GM12878 (cell line): ENCODE measurements around the gene ASIP.
"Not testable (repeated sequence)": the region's sequence is repeated elsewhere in the genome, so short reads cannot be mapped to it uniquely, and the experiment has no call there.

Experiments
- CTCF ChIP-seq, 3 experiments: IDR thresholded peaks in 2 of 3; conservative IDR thresholded peaks in 1 of 3; 2 replicates each; pipeline ENCODE4 v1.5.1; 2011; ENCODE audit warnings: low read depth in 3 of 3, low read length in 3 of 3, mild to moderate bottlenecking in 3 of 3, control low read depth in 2 of 3, moderate library complexity in 2 of 3, inconsistent platforms in 1 of 3, mixed read lengths in 1 of 3; ENCODE audit not compliant: control insufficient read depth in 2 of 3, insufficient read depth in 1 of 3; ENCODE audit errors: extremely low read depth in 1 of 3
- IKZF2 ChIP-seq, 2 experiments: fragments of 450-650 bp; IDR thresholded peaks; 2 replicates each; pipeline ENCODE4 v1.6.1; 2017; ENCODE audit warnings: mild to moderate bottlenecking in 2 of 2, moderate library complexity in 2 of 2
- MTA3 ChIP-seq: IDR thresholded peaks from 2 replicates; pipeline ENCODE4 v1.6.1; 2012; ENCODE audit warnings: low read length, inconsistent platforms, borderline replicate concordance
- NRF1 ChIP-seq: conservative IDR thresholded peaks from 2 replicates; pipeline ENCODE4 v1.6.1; 2011; ENCODE audit warnings: mild to moderate bottlenecking, low read depth, low read length, improper control_type of control experiment
- POLR2AphosphoS2 ChIP-seq: IDR thresholded peaks from 2 replicates; pipeline ENCODE4 v1.6.1; 2011; ENCODE audit warnings: low read depth, mild to moderate bottlenecking, low read length, improper control_type of control experiment, moderate library complexity
- REST ChIP-seq: IDR thresholded peaks from 2 replicates; pipeline ENCODE4 v1.6.1; 2012; ENCODE audit warnings: mild to moderate bottlenecking, low read depth, low read length
- RFX5 ChIP-seq: IDR thresholded peaks from 2 replicates; pipeline ENCODE4 v1.6.1; 2011; ENCODE audit warnings: low read depth, low read length, improper control_type of control experiment
- ZNF217 ChIP-seq: fragments of 450-650 bp; IDR thresholded peaks from 2 replicates; pipeline ENCODE4 v1.6.1; 2017; ENCODE audit warnings: antibody characterized with exemption, mild to moderate bottlenecking

DNA sequence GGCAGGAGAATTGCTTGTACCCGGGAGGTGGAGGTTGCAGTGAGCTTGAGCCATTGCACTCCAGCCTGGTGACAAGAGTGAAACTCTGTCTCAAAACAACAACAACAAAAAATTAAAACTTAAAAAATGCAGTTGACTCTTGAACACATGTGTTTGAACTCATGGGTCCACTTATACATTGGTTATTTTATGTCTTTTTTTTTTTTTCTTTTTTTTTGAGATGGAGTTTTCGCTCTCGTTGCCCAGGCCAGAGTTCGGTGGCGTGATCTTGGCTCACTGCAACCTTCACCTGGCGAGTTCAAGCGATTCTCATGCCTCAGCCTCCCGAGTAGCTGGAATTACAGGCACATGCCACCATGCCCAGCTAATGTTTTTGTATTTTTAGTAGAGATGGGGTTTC, 22.2 kb downstream of the ASIP start:
- TF ChIP-seq CTCF (IDR thresholded peaks at IDR 0.05 in 2 of 3, conservative IDR thresholded peaks at IDR 0.05 in 1 of 3; ENCODE audit: control insufficient read depth in 2 of 3, extremely low read depth in 1 of 3, insufficient read depth in 1 of 3, low read depth in 3 of 3, low read length in 3 of 3); POLR2AphosphoS2; IKZF2 (IDR thresholded peaks at IDR 0.05); REST; NRF1; RFX5; ZNF217; MTA3: not testable (repeated sequence)
